Psoas muscle (tissue), 8 donors: ENCODE results near the gene MYO9A. TPM values are rescaled to one million over a fixed set of nuclear protein-coding genes. Genes with fewer than 3 reads are reported as not detected.
A peak's percentile ranks its signal among the peaks of the same experiment; 100 is the strongest.

Experiments
- ATAC-seq, 4 donors: fragments of 200-7000 bp; cut with Tn5 transposase; one replicate each; pipeline ENCODE4 v1.9.1; 2020; ENCODE audit warnings: moderate library complexity in 3 of 4, mild to moderate bottlenecking in 2 of 4
- DNase-seq, 2 donors: peaks; one replicate each; pipeline ENCODE4 v3.0.0-alpha.2; 2020
- H3K27ac ChIP-seq: fragments of 200-600 bp; one replicate; pipeline ENCODE4 v1.8.0; 2022
- H3K27me3 ChIP-seq, 3 donors: fragments of 200-600 bp in 1 of 3; one replicate each; pipeline versions ENCODE4 v1.6.1 to v1.8.0; 2013 to 2022; ENCODE audit warnings: low read length in 2 of 3, mild to moderate bottlenecking in 2 of 3, moderate library complexity in 1 of 3; ENCODE audit not compliant: insufficient read depth in 3 of 3
- H3K36me3 ChIP-seq, 2 donors: fragments of 200-600 bp in 1 of 2; one replicate each; pipeline versions ENCODE4 v1.6.1 to v1.8.0; 2013 to 2022; ENCODE audit warnings: low read depth in 1 of 2, mild to moderate bottlenecking in 1 of 2, moderate library complexity in 1 of 2; ENCODE audit not compliant: insufficient read depth in 1 of 2
- H3K4me1 ChIP-seq: fragments of 200-600 bp; one replicate; pipeline ENCODE4 v1.8.0; 2022
- H3K4me3 ChIP-seq: fragments of 200-600 bp; one replicate; pipeline ENCODE4 v1.8.0; 2022; ENCODE audit warnings: mild to moderate bottlenecking
- H3K9me3 ChIP-seq: fragments of 200-600 bp; one replicate; pipeline ENCODE4 v1.8.0; 2022
- CTCF ChIP-seq: fragments of 200-600 bp; IDR thresholded peaks from one replicate; pipeline ENCODE4 v1.8.0; 2022; ENCODE audit warnings: antibody characterized with exemption
- WGBS, 3 donors: extraction: QIAGEN DNeasy Blood & Tissue Kit; methylation state at CpG; one replicate each; pipeline versions ENCODE4 v1.1.6 to v1.1.7; 2013; 5-methylcytosine and 5-hydroxymethylcytosine counted together
- intact Hi-C, 2 donors: fragments of 100-400 bp; cut with DNase I; formaldehyde crosslinking; loops; one replicate each; pipeline versions ENCODE4 v1.11.0 to v1.14.2; 2022
- polyA plus RNA-seq, 3 donors: library from polyadenylated mRNA; stranded (reverse); fragments of 200-250 nt; gene quantifications; one replicate each; pipeline ENCODE4 v1.2.3, GENCODE V29; 2013
- total RNA-seq, 4 donors: library from RNA; stranded (reverse); fragmentation: NEBNext Ultra II Directional in 2 of 4; extraction: Animal tissue kit (Norgen Biotek cat#: 25700) in 2 of 4; gene quantifications; one replicate each; pipeline versions ENCODE4 v1.2.1 to v1.2.4, GENCODE V29; 2021 to 2023
- donor health status: healthy with polysubstance abuse.
- donor health status: DM: no; HTN: no; CAD: no; lungs with moderate emphysema.
- donor health status: Bipolar disorder and iron deficiency.
- donor health status: healthy.
- donor health status: DM: yes; HTN: yes; CAD: no.
- donor health status: DM: no; HTN: no; CAD: no.
- donor health status: DM: no; HTN: no; CAD: no.
- donor health status: DM: yes; HTN: yes; CAD: no.

Gene MYO9A
- total and polyA plus RNA-seq, 7 donors: 3.4 to 28.4 (median 23.0) TPM

- no peak overlapping the region for H3K4me3 ChIP-seq
- no peak for DNase-seq
- no peak overlapping the region for H3K27ac ChIP-seq
- H3K4me1 ChIP-seq: peaks cover 6% of the 10 kb centered on the region
- peaks cover 0 to 2% (median 0%) of the 10 kb centered on the region in 3 donors for H3K27me3 ChIP-seq
- intact Hi-C loops: loop anchor here in 1 of 2 donors (5.0 kb wide), 1 partner anchor 375 kb away; no protein-coding TSS in a partner anchor
- no peaks in the 10 kb centered on the region for H3K9me3 ChIP-seq
- ATAC-seq: no peak
- H3K36me3 ChIP-seq: no peaks in the 10 kb centered on the region
- 68 to 77% (median 71%) methylated on average over 10 of the region's 10 CpGs for WGBS, 3 donors
- no peak for TF ChIP-seq CTCF
Measured at GRCh38 chr15:71782422-71783165, 335.4 kb downstream of the MYO9A start.

- no peak for DNase-seq
- H3K27ac ChIP-seq: no peak overlapping the region
- 87 to 90% (median 88%) methylated on average over 8 of the region's 8 CpGs for WGBS, 3 donors
- no peak for ATAC-seq
- no peaks in the 10 kb centered on the region for H3K9me3 ChIP-seq
- no peak for TF ChIP-seq CTCF
- H3K36me3 ChIP-seq: peaks cover 0 to 5% of the 10 kb centered on the region in 2 donors
- intact Hi-C loops: loop anchor here in 1 of 2 donors (5.0 kb wide), 1 partner anchor 375 kb away; no protein-coding TSS in a partner anchor
- peaks cover 0 to 2% (median 0%) of the 10 kb centered on the region in 3 donors for H3K27me3 ChIP-seq
- H3K4me1 ChIP-seq: peaks cover 6% of the 10 kb centered on the region
- no peak overlapping the region for H3K4me3 ChIP-seq
Measured at GRCh38 chr15:71781965-71782265, 336.0 kb downstream of the MYO9A start.

- Histone ChIP-seq H3K36me3 (peaks cover 0 to 5% of the 10 kb centered on the region in 2 donors), H3K27ac (no peak overlapping the region), H3K27me3 (peaks cover 0 to 2% (median 0%) of the 10 kb centered on the region in 3 donors), H3K4me3 (no peak overlapping the region), H3K4me1 (peaks cover 6% of the 10 kb centered on the region), H3K9me3 (no peaks in the 10 kb centered on the region)
- intact Hi-C loops: loop anchor here in 1 of 2 donors (5.0 kb wide), 1 partner anchor 376 kb away; no protein-coding TSS in a partner anchor
- no peak for ATAC-seq
- TF ChIP-seq CTCF: no peak
- WGBS, 3 donors: 82 to 85% (median 83%) methylated on average over 9 of the region's 9 CpGs
- DNase-seq: no peak
Measured at GRCh38 chr15:71781179-71781964, 336.6 kb downstream of the MYO9A start.

- Histone ChIP-seq H3K27me3 (peaks cover 0 to 2% (median 0%) of the 10 kb centered on the region in 3 donors), H3K36me3 (peaks cover 0 to 5% of the 10 kb centered on the region in 2 donors), H3K4me1 (peaks cover 6% of the 10 kb centered on the region), H3K9me3 (no peaks in the 10 kb centered on the region), H3K27ac (no peak overlapping the region), H3K4me3 (no peak overlapping the region)
- DNase-seq (no peak), ATAC-seq (peak in 1 of 4 donors; percentile 38)
- WGBS, 3 donors: 18 to 31% (median 21%) methylated on average over 13 of the region's 13 CpGs
- intact Hi-C loops: loop anchor here in 1 of 2 donors (5.0 kb wide), 1 partner anchor 377 kb away; no protein-coding TSS in a partner anchor
- peak; percentile 58 for TF ChIP-seq CTCF
Measured at GRCh38 chr15:71780115-71780976, 337.6 kb downstream of the MYO9A start.
